Measurements from ENCODE around the gene LDHA.

Gene LDHA

GRCh38 chr11:18394275-18394927, at the start of gene LDHA:
TSS of gene LDHA (plus strand) at chr11:18394563. CDS start at chr11:18396843, 2,280 bp downstream.
- peak; percentile 98 for DNase-seq

DNA sequence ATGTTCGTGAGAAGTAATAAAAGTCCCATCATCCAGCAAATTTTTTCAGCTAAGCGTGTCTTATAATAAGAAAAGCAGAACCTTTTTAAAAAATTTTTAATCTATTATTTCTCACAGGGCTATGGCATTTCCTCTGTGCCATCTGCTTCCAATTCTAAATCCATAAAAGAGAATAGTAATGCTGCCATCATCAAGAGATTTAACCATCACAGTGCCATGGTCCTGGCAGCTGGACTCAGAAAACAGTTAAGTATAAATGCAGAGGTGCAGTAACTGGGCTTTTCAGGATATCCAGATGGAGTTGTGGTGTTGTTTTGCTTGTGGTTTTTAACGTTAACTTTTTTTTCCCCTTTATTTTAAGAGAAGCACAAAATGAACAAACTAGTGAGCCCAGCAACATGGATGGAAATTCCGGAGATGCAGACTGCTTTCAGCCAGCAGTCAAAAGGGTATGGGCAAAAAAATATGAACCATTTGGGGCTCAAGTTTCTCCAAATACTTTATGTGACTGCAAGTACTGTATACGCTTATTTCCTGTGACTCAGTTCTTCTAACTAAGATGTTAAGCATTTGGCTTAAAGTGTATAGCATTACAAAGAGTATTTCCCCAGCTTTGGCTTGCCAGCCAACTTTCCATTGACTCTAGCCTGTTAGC, 46.8 kb upstream of the LDHA start:
- no peak for DNase-seq

- DNase-seq = no peak
Observed at GRCh38 chr11:18352581-18352980, 41.8 kb upstream of the LDHA start.

- no peak for DNase-seq
Observed at GRCh38 chr11:18358646-18359045, 35.7 kb upstream of the LDHA start.

- no peak for DNase-seq
Observed at GRCh38 chr11:18361154-18361553, 33.2 kb upstream of the LDHA start.

- DNase-seq = no peak
Observed at GRCh38 chr11:18364495-18365073, 29.8 kb upstream of the LDHA start.

DNA sequence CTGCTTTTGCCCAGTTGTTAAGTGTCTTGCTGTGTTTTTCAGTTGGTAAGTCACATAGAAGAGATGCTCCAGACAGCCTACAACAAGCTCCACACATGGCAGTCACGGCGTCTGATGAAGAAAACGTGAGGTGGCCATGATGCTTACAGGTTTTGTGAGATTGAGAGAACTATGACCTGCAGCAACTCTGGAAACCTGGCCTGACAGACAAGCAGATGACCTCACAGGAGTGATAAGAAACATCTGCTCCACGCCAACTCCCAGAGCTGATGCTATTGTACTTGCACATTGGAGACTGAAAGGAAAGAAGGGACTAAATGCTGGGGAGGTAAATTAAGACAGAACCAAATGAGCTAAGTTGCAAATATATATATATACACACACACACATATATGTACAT, 28.6 kb upstream of the LDHA start:
- DNase-seq = no peak

DNA sequence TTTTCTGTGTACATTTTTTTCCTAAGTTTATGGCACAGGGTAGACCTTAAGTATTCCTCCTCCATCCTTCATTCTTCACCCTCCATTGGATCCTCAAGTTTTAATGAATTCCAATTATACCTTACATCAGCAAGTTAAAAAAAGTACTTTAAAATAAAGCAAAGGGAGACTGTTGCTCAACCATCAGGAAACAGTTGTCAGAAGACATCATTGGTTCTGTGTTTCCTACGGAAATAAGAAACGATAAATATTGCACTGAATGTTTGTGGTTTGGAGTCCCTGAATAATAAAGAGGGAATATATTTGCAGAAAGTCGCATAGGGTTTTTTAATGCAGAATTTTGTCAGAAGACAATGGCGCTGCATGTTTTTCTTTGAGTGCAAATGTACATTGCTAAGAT, 28.1 kb upstream of the LDHA start:
- DNase-seq = no peak

DNA sequence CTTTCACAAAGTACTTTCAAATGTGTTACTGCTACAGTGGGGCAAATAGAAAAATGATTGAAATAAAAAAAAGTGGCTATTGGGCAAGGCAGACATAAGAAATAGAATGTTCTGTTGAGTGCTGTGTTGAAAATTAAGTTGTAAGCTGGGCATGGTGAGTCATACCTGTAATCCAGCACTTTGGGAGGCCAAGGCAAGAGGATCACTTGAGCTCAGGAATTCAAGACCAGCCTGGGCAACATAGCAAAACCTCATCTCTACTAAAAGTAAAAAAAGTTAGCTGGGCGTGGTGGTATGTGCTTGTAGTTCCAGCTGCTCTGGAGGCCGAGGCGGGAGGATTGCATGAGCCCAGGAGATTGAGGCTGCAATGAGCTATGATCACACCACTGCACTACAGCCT, 26.9 kb upstream of the LDHA start:
- DNase-seq = no peak

DNA sequence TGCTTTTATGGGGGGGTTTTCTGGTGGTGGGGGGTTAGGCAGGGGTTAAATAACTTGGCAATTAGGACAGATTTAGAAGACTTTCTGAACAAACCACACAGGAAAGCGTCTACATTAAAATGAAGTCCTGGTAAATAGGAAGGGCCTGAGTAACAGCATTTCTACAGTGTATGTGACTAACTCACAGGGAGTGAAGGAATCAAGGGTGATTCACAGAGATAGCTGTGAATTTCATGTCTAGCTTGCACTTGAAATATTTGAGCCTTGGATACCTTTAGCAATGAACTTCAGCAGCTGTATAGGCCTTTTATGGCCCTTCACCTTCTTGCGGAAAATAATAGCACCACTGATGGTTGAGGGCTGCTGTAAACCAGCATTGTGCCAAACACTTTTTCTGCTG, 26.1 kb upstream of the LDHA start:
- no peak for DNase-seq

- DNase-seq = no peak
Observed at GRCh38 chr11:18369398-18369797, 25.0 kb upstream of the LDHA start.

DNA sequence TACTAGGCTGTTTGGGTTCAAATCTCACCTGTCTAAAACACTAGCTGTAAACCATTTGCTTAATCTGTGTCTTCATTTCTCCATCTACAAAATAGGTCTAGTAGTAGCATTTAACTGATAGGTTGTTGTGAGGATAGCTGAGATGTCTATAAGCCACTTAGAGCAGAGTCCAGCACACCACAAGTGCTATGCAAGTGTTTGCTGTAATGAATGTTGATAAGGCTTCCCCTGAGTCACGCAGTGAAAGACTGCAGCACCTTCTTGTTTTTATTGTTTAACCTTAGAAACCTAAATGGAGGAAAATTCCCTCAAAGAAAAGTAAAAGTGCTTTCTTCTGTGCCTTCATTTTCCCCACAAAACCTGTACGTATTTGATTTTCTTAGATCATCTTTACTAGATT, 23.1 kb upstream of the LDHA start:
- no peak for DNase-seq

DNA sequence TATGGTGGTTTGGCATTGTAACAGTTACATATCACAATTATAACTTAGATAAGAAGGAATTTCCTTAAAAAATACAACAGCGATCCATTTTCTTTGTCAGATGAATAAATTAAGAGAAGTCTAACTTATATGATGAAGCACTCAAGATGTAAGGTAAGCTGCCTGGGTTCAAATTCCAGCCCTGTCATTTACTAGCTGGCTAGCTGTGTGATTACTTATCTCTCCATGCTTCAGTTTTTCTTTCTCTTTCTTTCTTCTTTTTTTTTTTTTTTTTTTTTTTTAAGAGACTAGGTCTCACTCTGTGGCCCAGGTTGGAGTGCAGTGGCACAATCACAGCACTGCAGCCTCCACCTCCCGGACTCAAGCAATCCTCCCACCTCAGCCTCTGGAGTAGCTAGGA, 22.2 kb upstream of the LDHA start:
- DNase-seq = no peak

- no peak for DNase-seq
Observed at GRCh38 chr11:18374956-18375355, 19.4 kb upstream of the LDHA start.

- DNase-seq = no peak
Observed at GRCh38 chr11:18375941-18376340, 18.4 kb upstream of the LDHA start.

- DNase-seq = no peak
Observed at GRCh38 chr11:18379201-18379600, 15.2 kb upstream of the LDHA start.

- DNase-seq = peak; percentile 68 to 80
Observed at GRCh38 chr11:18383388-18384156, 10.8 kb upstream of the LDHA start.

- DNase-seq = peak in 1 of 2 donors; percentile 25
Observed at GRCh38 chr11:18384157-18384641, 10.2 kb upstream of the LDHA start.

DNA sequence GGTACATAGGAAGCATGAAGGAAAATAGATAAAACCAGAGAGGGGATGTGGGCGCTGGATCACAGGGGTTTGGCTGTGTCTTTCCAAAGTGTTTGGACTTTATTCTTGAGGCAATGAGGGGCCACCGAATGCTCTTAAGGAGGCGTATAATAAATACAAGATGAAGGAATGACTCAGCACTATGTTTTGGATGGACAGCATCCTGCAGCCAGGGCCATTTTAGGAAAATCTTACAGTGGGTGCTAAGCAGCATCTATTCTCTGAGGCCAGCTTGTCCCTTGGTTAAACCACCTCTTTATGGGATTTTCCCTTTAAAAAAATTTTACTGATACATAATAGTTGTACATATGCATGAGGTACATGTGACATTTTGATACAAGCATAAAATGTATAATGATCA, 4.3 kb upstream of the LDHA start:
- no peak for DNase-seq

- DNase-seq = no peak
Observed at GRCh38 chr11:18392434-18393321, 1.7 kb upstream of the LDHA start.

DNA sequence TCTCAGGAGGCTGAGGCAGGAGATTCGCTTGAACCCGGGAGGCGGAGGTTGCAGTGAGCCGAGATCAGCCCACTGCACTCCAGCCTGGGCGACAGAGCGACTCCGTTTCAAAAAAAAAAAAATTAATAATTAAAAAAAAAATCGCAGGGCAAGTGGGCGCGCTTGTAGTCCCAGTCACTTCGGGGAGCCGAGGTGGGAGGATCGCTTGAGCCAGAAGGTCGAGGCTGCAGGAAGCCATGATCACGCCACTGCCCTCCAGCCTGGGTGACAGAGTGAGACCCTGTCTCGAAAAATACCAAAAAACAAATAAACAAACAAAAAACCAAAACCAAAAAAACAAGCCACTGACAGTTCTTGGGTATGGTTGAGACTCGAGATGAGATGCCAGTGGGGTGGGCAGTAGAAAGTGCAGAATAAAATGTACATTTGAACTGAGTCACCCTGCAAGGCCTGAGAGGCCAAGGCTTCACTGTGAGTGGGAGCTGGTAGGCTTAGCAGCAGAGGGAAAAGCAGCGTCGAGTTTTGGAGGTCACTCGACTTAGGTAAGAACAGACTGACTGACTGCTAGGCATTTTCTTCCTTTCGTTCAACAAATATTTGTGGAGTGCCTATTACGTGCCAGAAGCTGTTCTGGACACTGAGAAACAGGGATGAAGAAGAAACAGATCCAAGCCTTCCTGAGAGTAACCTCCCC, 635 bp upstream of the LDHA start:
- DNase-seq = no peak

All from CD4-positive, alpha-beta T cell treated with Interleukin-1 beta for 1 hour (primary cell).